H7 (cell line): ENCODE measurements around the gene BANP. TPM values are rescaled to one million over a fixed set of nuclear protein-coding genes. Genes with fewer than 3 reads are reported as not detected.
A peak's percentile ranks its signal among the peaks of the same experiment; 100 is the strongest.
"Not testable (repeated sequence)": the region's sequence is repeated elsewhere in the genome, so short reads cannot be mapped to it uniquely, and the experiment has no call there.

Source experiments
- DNase-seq: peaks from one replicate; pipeline ENCODE4 v3.0.0; 2012
- H3K27me3 ChIP-seq: 2 replicates; pipeline ENCODE4 v1.6.0; 2011; ENCODE audit warnings: mild to moderate bottlenecking, low read length; ENCODE audit not compliant: control insufficient read depth, insufficient read depth
- H3K36me3 ChIP-seq: replicated peaks from 2 replicates; pipeline ENCODE4 v1.5.1; 2011; ENCODE audit warnings: low read length; ENCODE audit not compliant: control insufficient read depth, insufficient read depth
- H3K4me3 ChIP-seq: 2 replicates; pipeline ENCODE4 v1.5.1; 2011; ENCODE audit warnings: low read depth, mild to moderate bottlenecking, control low read depth, low read length, moderate library complexity; ENCODE audit not compliant: insufficient read depth
- total RNA-seq: library from RNA; depleted of rRNA; stranded (reverse); fragments of >200 nt; shearing (Covaris generic); gene quantifications from 2 replicates; pipeline ENCODE4 v1.2.3, GENCODE V29; 2014; rRNA removed

BANP gene, protein sequence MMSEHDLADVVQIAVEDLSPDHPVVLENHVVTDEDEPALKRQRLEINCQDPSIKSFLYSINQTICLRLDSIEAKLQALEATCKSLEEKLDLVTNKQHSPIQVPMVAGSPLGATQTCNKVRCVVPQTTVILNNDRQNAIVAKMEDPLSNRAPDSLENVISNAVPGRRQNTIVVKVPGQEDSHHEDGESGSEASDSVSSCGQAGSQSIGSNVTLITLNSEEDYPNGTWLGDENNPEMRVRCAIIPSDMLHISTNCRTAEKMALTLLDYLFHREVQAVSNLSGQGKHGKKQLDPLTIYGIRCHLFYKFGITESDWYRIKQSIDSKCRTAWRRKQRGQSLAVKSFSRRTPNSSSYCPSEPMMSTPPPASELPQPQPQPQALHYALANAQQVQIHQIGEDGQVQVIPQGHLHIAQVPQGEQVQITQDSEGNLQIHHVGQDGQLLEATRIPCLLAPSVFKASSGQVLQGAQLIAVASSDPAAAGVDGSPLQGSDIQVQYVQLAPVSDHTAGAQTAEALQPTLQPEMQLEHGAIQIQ
- 37.3 and 39.3 TPM in 2 replicates for total RNA-seq

- Histone ChIP-seq H3K36me3 (peaks cover 4% of the 10 kb centered on the region), H3K27me3 (no peaks in the 10 kb centered on the region), H3K4me3 (peak within 1 kb of the TSS; percentile 86)
- peak; percentile 100 for DNase-seq
Observed at GRCh38 chr16:87950765-87951551, at the start of gene BANP. BANP (plus strand) TSS chr16:87951434; CDS start chr16:87975116, 23,682 bp downstream.

- not testable (repeated sequence) for H3K36me3 ChIP-seq, H3K4me3 ChIP-seq, DNase-seq, H3K27me3 ChIP-seq
Observed at GRCh38 chr16:87904963-87905362, 46.3 kb upstream of the BANP start.

- H3K4me3 ChIP-seq, H3K27me3 ChIP-seq, DNase-seq, H3K36me3 ChIP-seq: not testable (repeated sequence)
Observed at GRCh38 chr16:87905521-87905920, 45.7 kb upstream of the BANP start.

DNA sequence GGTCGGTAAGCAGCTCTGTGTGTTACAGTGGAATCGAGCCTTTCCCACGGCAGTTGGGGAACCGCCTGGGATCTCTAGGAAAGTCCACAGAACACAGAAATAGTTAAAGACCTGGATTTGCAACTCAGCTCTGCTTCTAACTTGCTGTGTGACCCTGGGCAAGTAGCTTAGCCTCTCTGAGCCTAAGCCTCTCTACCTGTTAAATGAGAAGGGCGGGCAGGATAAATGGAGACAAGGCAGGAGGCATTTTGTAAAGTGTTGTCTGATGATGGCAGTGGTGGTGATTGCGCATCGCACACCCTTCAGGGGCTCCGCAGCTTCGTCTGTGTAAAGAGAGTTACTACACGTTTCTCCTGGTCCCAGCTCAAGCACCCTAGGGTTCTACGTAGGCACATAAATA lies 43.1 kb upstream of the BANP start:
- not testable (repeated sequence) for H3K4me3 ChIP-seq, H3K36me3 ChIP-seq, H3K27me3 ChIP-seq, DNase-seq

DNA sequence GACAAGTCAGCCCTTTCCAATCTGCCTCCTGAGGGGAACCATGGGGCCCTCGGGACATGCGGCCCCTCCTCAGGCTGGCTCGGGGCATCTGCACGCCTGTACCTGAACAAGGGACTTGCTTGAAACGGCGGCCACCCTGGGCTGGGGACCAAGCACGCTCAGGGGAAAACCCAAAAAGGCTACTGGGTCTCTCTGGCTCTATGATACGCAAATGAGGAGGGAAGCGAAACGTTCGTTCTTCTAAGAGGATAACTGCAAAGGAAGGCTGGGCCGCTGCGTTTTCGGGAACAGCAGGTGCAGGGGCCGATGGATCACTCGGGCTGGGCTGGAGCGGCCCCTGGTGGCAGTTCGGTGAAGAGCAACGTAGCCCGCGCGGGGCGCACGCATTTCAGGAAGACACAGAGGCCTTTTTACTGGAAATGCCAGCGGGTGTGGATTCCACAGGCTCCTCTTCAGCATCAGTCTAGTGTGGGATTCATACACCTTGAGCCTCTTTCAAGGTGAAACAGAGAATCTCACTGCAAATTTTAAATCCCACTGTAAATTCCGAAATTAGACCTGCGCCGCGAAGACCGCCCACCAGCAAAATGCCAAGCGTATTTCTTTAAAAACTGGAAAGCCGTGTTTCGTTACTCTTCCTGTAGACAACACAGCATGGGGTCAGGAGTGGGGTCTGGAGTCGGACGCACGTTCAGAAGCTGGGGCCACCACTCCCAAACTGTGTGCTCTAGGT lies 41.9 kb upstream of the BANP start:
- H3K27me3 ChIP-seq, H3K36me3 ChIP-seq, H3K4me3 ChIP-seq: not testable (repeated sequence)
- peak; percentile 94 for DNase-seq

DNA sequence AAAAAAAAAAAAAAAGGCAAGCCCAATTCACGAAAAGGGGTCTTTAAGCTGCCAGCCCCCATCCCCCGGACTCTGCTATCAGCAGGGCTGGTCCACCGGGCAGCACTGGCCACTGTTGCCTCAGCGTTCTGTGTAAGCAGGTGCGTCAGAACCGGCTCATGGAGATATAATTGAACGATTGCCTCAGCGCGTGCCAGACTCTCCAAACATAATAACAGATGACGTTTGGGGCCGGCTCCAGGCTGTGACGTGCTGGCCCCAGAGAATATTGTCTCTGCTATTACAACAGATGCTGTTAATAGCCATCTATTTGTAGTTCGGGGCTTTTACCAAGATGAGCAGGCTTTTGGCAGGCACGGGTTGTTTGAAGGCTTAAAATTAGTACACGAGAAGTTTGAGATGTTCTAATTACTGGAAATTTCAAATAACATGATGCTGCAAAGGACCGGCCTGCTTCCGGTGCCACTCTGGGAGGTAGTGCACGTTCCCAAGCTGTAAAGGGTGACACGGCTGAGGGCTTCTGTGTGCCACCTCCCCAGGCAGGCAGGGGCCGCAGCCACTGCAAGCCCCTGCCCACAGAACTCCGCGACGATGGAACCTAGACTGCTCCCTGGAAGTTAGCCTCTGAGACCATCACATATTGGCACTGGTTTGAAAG lies 40.0 kb upstream of the BANP start:
- H3K36me3 ChIP-seq, H3K4me3 ChIP-seq, DNase-seq, H3K27me3 ChIP-seq: not testable (repeated sequence)

- not testable (repeated sequence) for H3K4me3 ChIP-seq, H3K27me3 ChIP-seq, DNase-seq, H3K36me3 ChIP-seq
Observed at GRCh38 chr16:87912691-87913090, 38.5 kb upstream of the BANP start.

GRCh38 chr16:87914021-87914725 lies 37.1 kb upstream of the BANP start:
- H3K27me3 ChIP-seq = not testable (repeated sequence)

DNA sequence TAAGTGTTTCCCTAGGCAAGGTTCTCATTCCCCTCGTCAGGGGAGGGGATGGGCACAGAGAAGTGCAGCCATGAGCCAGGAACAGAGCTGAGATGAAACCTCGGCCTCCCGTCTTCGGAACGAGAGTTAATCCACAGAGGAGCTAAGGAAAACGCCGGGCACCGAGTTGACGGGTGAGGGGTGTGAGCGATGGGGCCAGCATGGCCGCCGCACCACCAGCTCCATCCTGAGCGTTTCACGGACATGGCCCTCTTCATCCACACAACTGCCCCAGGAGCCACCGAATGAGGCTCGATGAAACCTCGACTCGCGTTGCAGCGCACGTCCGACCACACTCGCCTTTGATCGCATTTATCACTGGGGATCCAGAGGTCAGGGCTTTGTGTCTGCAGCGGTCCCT lies 36.4 kb upstream of the BANP start:
- DNase-seq = no peak
- no peak overlapping the region for H3K4me3 ChIP-seq
- H3K27me3 ChIP-seq = no peaks in the 10 kb centered on the region
- H3K36me3 ChIP-seq = no peaks in the 10 kb centered on the region

More at GRCh38 chr16:87914021-87914725, 37.1 kb upstream of the BANP start:
- not testable (repeated sequence) for DNase-seq, H3K36me3 ChIP-seq, H3K4me3 ChIP-seq

DNA sequence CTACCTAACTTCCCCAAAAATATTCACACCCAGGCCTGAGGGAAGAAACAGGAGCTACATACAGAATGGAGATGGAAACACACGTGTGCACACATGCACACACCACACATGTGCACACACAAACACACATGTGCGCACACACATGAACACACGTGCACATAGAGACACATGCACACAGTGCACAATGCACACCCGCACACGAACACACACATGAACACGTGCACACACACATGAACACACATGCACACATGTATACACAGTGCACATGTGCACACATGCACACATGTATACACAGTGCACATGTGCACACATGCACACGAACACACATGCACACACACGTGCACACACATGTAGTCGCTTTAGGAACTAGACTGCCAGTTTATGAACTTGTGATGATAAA lies 33.7 kb upstream of the BANP start:
- no peaks in the 10 kb centered on the region for H3K36me3 ChIP-seq
- no peak for DNase-seq
- no peaks in the 10 kb centered on the region for H3K27me3 ChIP-seq
- H3K4me3 ChIP-seq = no peak overlapping the region

GRCh38 chr16:87918338-87918737 lies 32.9 kb upstream of the BANP start:
- DNase-seq = no peak
- H3K4me3 ChIP-seq = no peak overlapping the region
- no peaks in the 10 kb centered on the region for H3K27me3 ChIP-seq
- H3K36me3 ChIP-seq = no peaks in the 10 kb centered on the region

GRCh38 chr16:87918866-87919680 lies 32.2 kb upstream of the BANP start:
- Histone ChIP-seq H3K4me3 (no peak overlapping the region), H3K27me3 (no peaks in the 10 kb centered on the region), H3K36me3 (no peaks in the 10 kb centered on the region)
- DNase-seq = no peak

- H3K36me3 ChIP-seq = no peaks in the 10 kb centered on the region
- no peak overlapping the region for H3K4me3 ChIP-seq
- DNase-seq = no peak
- no peaks in the 10 kb centered on the region for H3K27me3 ChIP-seq
Observed at GRCh38 chr16:87919681-87919994, 31.6 kb upstream of the BANP start.
